Retina (tissue), 1 donor: ENCODE measurements around the gene THAP5.
A peak's percentile ranks its signal among the peaks of the same experiment; 100 is the strongest.

Source experiments
- DNase-seq: peaks from one replicate; pipeline ENCODE4 v3.0.0-alpha.2; 2016

THAP5 gene

DNA sequence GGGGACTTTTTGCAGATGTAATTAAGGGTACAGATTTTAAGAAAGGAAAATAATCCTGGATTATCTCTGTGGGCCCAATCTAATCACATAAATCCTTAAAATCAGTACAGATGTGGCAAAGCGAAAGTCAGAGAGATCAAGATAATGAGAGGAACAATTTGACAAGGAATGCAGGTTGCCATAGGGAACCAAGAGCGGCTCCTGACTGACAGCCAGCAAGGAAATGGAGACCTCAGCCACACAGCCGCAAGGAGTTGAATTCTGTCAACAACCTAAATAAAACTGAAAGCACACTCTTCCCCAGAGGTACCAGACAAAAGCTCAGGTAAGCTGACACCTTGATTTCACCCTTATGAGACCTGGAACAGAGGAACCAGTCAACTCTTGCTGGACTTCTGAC, 40.2 kb downstream of the THAP5 start:
- no peak for DNase-seq

DNA sequence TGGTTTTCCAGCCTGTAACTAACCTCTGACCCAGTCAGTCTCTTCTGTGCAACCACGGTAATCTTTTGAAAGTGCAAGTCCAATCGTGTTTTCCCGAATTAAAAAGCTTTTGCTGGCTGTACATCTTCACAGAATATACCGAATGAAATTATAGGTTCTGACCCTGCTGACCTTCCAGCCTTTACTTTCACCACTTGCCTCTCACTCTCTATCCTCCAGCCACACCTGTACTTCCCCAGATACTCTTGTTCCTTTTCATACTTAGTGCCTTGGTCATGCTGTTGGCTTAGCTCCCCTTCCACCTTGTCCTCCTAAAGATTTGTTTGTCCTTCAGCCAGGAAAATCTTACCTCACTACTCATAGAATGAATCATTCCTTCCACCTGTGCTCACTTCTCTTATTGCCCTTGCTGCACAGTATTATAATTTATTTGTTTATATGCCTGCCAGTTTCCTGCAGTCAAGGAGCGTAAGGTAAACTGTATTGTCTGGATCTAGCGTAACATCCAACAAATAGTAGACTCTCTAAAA, 41.3 kb downstream of the THAP5 start:
- DNase-seq, result no peak

DNA sequence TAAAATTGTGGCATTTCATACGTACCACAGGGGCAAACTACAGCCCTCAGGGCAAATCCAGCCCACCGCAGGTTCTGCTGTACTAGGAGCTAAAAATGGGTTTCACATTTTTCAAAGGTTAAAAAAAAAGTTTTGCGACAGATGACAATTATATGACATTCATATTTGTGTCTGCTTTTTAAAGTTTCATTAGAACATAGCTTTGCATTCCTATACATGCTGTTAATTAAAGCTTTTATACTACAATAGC, 42.8 kb downstream of the THAP5 start:
- no peak for DNase-seq

DNA sequence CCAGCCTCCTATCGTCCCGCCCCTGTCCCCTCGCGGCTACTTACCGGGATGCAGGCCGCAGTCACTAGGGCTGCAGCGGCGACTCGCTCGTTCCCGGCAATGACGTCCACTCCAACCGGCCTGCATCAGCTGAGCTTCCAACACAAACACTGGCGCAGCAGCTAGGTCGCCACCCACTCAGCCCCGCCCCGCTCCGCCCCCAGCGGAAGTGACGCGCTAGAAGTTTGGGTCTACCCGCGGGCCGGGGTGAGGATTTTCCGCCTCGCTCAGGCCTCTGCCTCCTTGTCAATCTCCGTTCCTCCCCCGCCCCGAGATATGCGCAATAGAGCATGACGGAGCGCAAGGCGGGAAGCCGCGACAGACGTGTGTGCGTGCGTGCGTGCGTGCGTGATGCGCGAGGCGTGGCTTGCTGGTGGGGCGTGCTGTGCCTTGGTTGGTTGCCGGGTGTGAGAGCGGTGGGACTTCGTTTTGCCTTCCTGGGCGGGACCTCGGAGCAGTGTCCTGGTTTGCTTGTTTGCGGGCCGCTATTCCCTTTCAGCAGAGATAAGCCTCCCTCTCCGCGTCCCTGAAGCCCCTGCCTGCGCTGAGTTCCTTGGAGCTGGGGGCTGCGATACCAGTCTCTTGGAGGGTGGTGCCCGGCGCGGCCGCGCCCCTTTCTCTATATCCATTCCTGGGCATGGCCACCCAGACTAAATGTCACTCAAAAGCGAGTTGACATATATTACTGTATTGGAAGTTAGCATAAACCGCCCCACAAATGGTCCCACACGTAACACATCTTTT, 43.3 kb downstream of the THAP5 start, which contains the start of gene PNPLA8:
Gene PNPLA8, minus strand, starts transcription at position 151 of the 783 bp plus-strand sequence. CDS start 10,644 bp downstream, outside the sequence.
- peak; percentile 99 for DNase-seq

DNA sequence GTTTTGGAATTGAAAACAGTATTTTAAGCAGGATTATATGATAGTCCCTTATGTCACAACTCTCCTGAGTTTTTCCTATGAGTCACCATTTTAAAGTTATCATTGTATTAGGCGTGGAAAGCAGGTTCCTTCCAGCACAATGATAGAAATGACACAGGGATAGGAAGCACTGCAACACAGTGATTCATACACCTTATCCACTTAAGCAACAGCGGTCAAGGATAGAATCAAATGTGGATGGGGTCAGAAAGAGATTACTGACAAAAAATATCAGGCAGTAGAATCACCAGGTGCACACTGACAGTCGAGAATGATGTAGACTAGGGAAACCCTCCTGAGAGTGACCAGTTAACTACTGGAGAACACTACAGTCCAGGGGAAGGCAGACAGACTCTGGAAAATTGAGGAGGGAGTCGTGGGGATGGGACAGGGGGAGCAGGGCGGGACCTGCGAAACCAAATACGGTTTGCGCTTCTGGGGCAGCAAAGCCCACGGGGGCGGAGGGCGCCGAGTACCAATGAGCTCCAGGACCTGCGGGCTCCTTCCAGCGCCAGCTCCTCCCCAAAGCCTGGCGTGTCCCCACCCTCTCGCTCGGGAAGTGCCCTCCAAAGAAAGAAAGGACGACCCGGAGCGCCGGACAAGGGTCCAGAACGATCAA, 44.0 kb downstream of the THAP5 start:
- DNase-seq, result no peak

DNA sequence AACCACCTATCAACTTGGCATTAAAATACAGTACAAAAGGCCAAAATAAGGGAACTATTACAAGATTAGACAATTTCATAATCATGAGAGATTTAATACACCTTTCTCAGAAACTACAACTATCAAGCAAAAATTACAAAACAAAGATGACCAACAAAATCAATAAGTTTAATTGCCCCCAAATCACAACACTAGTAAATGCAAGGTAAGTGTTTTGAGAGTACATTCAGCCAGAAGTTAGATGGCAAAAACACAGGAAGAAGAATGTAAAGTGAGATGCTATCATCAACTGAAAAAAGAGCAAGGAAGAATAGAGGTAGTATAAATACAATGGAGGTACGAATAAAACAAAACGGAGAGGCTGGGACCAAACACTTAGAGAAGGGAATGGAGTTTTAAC, 46.7 kb downstream of the THAP5 start:
- no peak for DNase-seq

DNA sequence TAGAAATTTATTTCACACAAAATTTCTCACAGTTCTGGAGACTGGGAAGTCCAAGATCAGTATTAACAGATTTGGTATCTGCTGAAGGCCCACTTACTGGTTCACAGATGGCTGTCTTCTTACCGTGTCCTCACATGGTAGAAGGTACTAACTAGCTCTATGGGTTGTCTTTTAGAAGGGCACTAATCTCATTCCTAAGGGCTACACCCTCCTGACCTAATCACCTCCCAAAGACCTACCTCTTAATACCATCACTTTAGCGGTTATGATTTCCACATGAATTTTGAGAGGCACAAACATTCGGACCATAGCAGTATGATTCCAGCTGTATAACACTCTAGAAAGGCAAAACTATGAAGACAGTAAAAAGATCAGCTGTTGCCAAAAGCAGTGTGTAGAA, 51.6 kb downstream of the THAP5 start:
- no peak for DNase-seq

DNA sequence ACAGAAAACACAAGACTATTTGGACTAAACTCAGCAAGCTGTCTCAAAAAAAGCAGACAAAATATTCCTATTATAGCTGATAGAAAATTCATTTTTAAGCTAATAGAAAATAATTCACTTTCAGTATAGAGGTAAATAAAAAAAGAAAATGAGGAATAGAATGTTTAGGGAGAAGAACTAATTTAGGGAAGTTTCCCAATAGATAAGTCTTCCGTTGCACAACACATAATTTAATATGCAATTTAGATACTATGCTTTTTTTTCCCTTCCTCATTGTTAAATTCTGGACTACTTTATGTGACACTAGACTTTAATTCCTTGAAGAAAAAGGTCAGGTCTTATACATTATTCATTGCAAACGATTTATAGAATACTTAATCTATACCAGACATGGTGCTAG, 53.9 kb downstream of the THAP5 start:
- no peak for DNase-seq

DNA sequence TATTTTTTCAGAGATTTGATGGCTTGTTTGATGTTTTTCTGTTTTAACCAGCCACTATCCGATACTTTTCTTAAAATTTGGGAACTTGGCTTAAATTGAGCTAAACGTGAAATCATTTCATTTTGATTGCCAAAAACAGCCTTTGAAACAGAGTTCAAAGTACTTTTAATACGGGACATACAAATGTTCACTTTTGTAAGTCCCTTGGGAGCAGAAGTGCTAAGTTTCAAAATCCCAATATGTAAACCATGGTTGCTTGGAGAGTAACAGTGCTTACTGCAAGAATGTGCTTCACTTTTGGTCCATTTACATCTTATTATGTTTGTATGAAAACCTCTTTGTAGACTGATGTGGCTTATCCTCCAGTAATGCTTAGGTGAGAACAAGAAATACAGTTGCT, 54.5 kb downstream of the THAP5 start:
- no peak for DNase-seq
